Measurements from ENCODE around the gene CTRL. TPM values are rescaled to one million over a fixed set of nuclear protein-coding genes. Genes with fewer than 3 reads are reported as not detected.

CTRL gene
- total and polyA plus RNA-seq, 2 donors (not counting 3 experiments of a cell fraction or from before 2014, with no cell fraction given): 1.0 to 1.1 TPM

GRCh38 chr16:67943619-67944504 lies 12.2 kb upstream of the CTRL start, which contains the start of gene LCAT:
LCAT (minus strand) TSS chr16:67944120; CDS start chr16:67944101, 19 bp downstream.
- Histone ChIP-seq H3K4me3 (replicated peaks in 1 of 3; ENCODE audit: insufficient read depth in 1 of 3, low read depth in 1 of 3, low read length in 3 of 3) (no peak within 1 kb of the TSS), H3K36me3 (ENCODE audit: control insufficient read depth in 2 of 2, extremely low read depth in 1 of 2, insufficient read depth in 2 of 2, low read length in 2 of 2) (peaks cover 28 to 73% of the 10 kb centered on the region in 2 experiments), H3K27ac (ENCODE audit: insufficient read depth, low read depth, low read length) (no peak within 1 kb of the TSS), H3K9me1 (replicated peaks; ENCODE audit: control insufficient read depth, extremely low read depth, insufficient read depth, low read length) (no peaks in the 10 kb centered on the region), H3K9me3 (replicated peaks; ENCODE audit: control insufficient read depth, insufficient read depth, low read length) (no peaks in the 10 kb centered on the region), H3K4me1 (ENCODE audit: control insufficient read depth, extremely low read depth, insufficient read depth, low read length) (no peaks in the 10 kb centered on the region), H3K79me2 (ENCODE audit: control insufficient read depth, insufficient read depth, low read length) (no peaks in the 10 kb centered on the region), H3K4me2 (ENCODE audit: insufficient read depth, low read length) (no peak within 1 kb of the TSS), H3K27me3 (ENCODE audit: control insufficient read depth in 2 of 2, insufficient read depth in 2 of 2, low read length in 2 of 2) (no peaks in the 10 kb centered on the region), H3K9ac (replicated peaks; ENCODE audit: extremely low read depth, insufficient read depth, low read length) (no peak within 1 kb of the TSS), H4K20me1 (replicated peaks; ENCODE audit: control insufficient read depth, extremely low read depth, insufficient read depth, low read length) (no peaks in the 10 kb centered on the region), H2AFZ (ENCODE audit: low read depth, low read length) (no peak within 1 kb of the TSS)
- intact Hi-C loops (cut with micrococcal nuclease) (no loop called here), dilution Hi-C loops (cut with MboI; ENCODE audit: extremely low pct_ligation_motif_present, low sequenced_read_pairs) (no loop called here)
- DNase-seq (ENCODE audit: low read depth, low spot score) (no peak), FAIRE-seq (no peak)
- peak; percentile 43 for TF ChIP-seq POLR2A (IDR thresholded peaks at IDR 0.05; ENCODE audit: low read depth, low read length)
- no peak for TF ChIP-seq JUN (IDR thresholded peaks at IDR 0.05; ENCODE audit: borderline replicate concordance, insufficient read depth, insufficient read length, low read depth)
- ChIA-PET CTCF (interaction anchor here (0.6 to 1.4 kb wide), 4 partner anchors 60 to 345 kb away, joined by 3 to 5 read pairs (median 3); no protein-coding TSS in a partner anchor), POLR2A (no interaction called here)
- no TSS peak for BruUV-seq (replicated peaks)

DNA sequence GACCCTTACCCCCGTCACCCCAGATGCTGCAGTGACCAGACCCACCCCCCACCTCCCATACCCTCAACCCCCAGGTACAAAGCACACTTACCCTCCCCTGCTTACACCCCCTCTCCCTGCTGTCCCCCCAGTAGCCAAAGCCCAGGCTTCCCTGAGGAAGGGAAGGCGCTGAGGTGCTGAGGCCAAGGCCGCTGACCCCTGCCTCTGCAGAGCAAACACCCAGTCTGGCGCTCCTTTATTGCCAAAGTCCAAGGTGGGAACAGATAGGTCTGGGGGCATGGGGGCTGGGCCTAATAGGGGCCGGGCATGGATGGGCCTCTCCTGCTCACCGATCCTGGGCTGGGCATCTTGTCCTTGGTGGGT lies 11.6 kb upstream of the CTRL start:
- intact Hi-C loops (cut with micrococcal nuclease): no loop called here

More for the DNA sequence above, 11.6 kb upstream of the CTRL start:
- Histone ChIP-seq H3K36me3 (ENCODE audit: control insufficient read depth in 2 of 2, extremely low read depth in 1 of 2, insufficient read depth in 2 of 2, low read length in 2 of 2) (peaks cover 28 to 66% of the 10 kb centered on the region in 2 experiments), H2AFZ (ENCODE audit: low read depth, low read length) (no peak overlapping the region), H3K9me3 (replicated peaks; ENCODE audit: control insufficient read depth, insufficient read depth, low read length) (no peaks in the 10 kb centered on the region), H3K27ac (ENCODE audit: insufficient read depth, low read depth, low read length) (no peak overlapping the region), H3K9ac (replicated peaks; ENCODE audit: extremely low read depth, insufficient read depth, low read length) (no peak overlapping the region), H3K4me3 (replicated peaks in 1 of 3; ENCODE audit: insufficient read depth in 1 of 3, low read depth in 1 of 3, low read length in 3 of 3) (no peak overlapping the region), H3K4me1 (ENCODE audit: control insufficient read depth, extremely low read depth, insufficient read depth, low read length) (no peaks in the 10 kb centered on the region), H3K4me2 (ENCODE audit: insufficient read depth, low read length) (no peak overlapping the region), H3K27me3 (ENCODE audit: control insufficient read depth in 2 of 2, insufficient read depth in 2 of 2, low read length in 2 of 2) (no peaks in the 10 kb centered on the region), H4K20me1 (replicated peaks; ENCODE audit: control insufficient read depth, extremely low read depth, insufficient read depth, low read length) (no peaks in the 10 kb centered on the region), H3K9me1 (replicated peaks; ENCODE audit: control insufficient read depth, extremely low read depth, insufficient read depth, low read length) (no peaks in the 10 kb centered on the region), H3K79me2 (ENCODE audit: control insufficient read depth, insufficient read depth, low read length) (no peaks in the 10 kb centered on the region)
- DNase-seq (ENCODE audit: low read depth, low spot score) (no peak), FAIRE-seq (no peak)
- POLR2A ChIA-PET: no interaction called here
- TF ChIP-seq FOS (IDR thresholded peaks at IDR 0.05; ENCODE audit: borderline replicate concordance, insufficient read depth, low read length) (no peak), POLR2A (IDR thresholded peaks at IDR 0.05; ENCODE audit: low read depth, low read length) (no peak), JUN (IDR thresholded peaks at IDR 0.05; ENCODE audit: borderline replicate concordance, insufficient read depth, insufficient read length, low read depth) (no peak), CTCF (IDR thresholded peaks at IDR 0.05; ENCODE audit: extremely low read depth in 1 of 2, insufficient read depth in 1 of 2, low read depth in 1 of 2, low read length in 2 of 2) (no peak), GATA2 (IDR thresholded peaks at IDR 0.05; ENCODE audit: insufficient read depth, insufficient read length, low read depth, low read length) (no peak)
- CTCF ChIA-PET: interaction anchor here (0.6 to 3.0 kb wide), 3 partner anchors 97 to 346 kb away, joined by 3 to 17 read pairs (median 3); no protein-coding TSS in a partner anchor
- dilution Hi-C loops (cut with MboI; ENCODE audit: extremely low pct_ligation_motif_present, low sequenced_read_pairs): no loop called here
- BruUV-seq (replicated peaks): no TSS peak

Data from endothelial cell of umbilical vein (primary cell).